HCT116 (cell line): ENCODE measurements around the gene CHTF18. TPM values are rescaled to one million over a fixed set of nuclear protein-coding genes. Genes with fewer than 3 reads are reported as not detected.

Experiments
- ATAC-seq: fragments of 200-7000 bp; cut with Tn5 transposase; 2 replicates; pipeline ENCODE4 v1.9.1; 2020; ENCODE audit warnings: mild to moderate bottlenecking, moderate library complexity
- BruUV-seq: library from RNA; stranded (reverse); fragments of 400-500 nt; replicated peaks from 2 replicates; lab custom pipeline; 2021; lab: Mats Ljungman, UMichigan
- CTCF ChIA-PET: fragments of 300-600 bp; sonication (Branson Sonifier 250); formaldehyde crosslinking; loops from one replicate; lab custom pipeline; 2021; ENCODE audit warnings: antibody characterized with exemption; lab: Charles Lee
- POLR2A ChIA-PET: fragments of 300-600, 350-600 bp; sonication (Branson Sonifier 250); formaldehyde crosslinking; loops from one replicate; lab custom pipeline; 2021; ENCODE audit warnings: antibody characterized with exemption; lab: Charles Lee
- RAD21 ChIA-PET, 2 experiments: fragments of 300-600 bp; sonication (Branson Sonifier 250); formaldehyde crosslinking; loops; one replicate each; lab custom pipeline; 2023; ENCODE audit warnings: low total read pairs in 2 of 2; ENCODE audit not compliant: uncharacterized antibody in 2 of 2, unreplicated experiment in 2 of 2, low non-redundant PET in 1 of 2; lab: Charles Lee
- DNase-seq: peaks from one replicate; pipeline ENCODE4 v3.0.0-alpha.2; 2010; ENCODE audit warnings: low read depth, low spot score
- H2AFZ ChIP-seq: fragments of 200-600 bp; shearing (Covaris generic), sonication (generic); 2 replicates; pipeline ENCODE4 v1.6.1; 2017; ENCODE audit warnings: low read depth, mixed run types, mixed read lengths, antibody characterized with exemption, low read length; ENCODE audit not compliant: poor library complexity, severe bottlenecking
- H3K27ac ChIP-seq: 2 replicates; pipeline ENCODE4 v1.5.1; 2012; ENCODE audit warnings: low read depth, low read length
- H3K27me3 ChIP-seq: fragments of 200-600 bp; sonication (generic); 2 replicates; pipeline ENCODE4 v1.6.1; 2016; ENCODE audit warnings: mixed run types, low read length, mixed read lengths; ENCODE audit not compliant: insufficient read depth
- H3K36me3 ChIP-seq, 2 experiments: fragments of 200-500 bp in 1 of 2; fragments of 200-600 bp in 1 of 2; sonication (Bioruptor generic) in 1 of 2; sonication (generic) in 1 of 2; 2 replicates each; pipeline versions ENCODE4 v1.5.1 to v1.6.1; 2014 to 2016; ENCODE audit warnings: low read length in 2 of 2, inconsistent platforms in 1 of 2, mixed read lengths in 1 of 2, mixed run types in 1 of 2; ENCODE audit not compliant: insufficient read depth in 2 of 2, control insufficient read depth in 1 of 2
- H3K4me1 ChIP-seq, 2 experiments: fragments of 200-600 bp in 1 of 2; sonication (generic) in 1 of 2; 2 replicates each; pipeline versions ENCODE4 v1.5.1 to v1.6.1; 2012 to 2017; ENCODE audit warnings: low read length in 2 of 2, inconsistent platforms in 1 of 2, mild to moderate bottlenecking in 1 of 2, mixed read lengths in 1 of 2, mixed run types in 1 of 2, moderate library complexity in 1 of 2; ENCODE audit not compliant: insufficient read depth in 2 of 2, control insufficient read depth in 1 of 2
- H3K4me2 ChIP-seq: fragments of 200-600 bp; sonication (generic); 2 replicates; pipeline ENCODE4 v1.6.1; 2017; ENCODE audit warnings: mixed run types, low read length, mixed read lengths
- H3K4me3 ChIP-seq, 2 experiments: fragments of 200-600 bp in 1 of 2; sonication (generic) in 1 of 2; replicated peaks in 1 of 2; 2 replicates each; pipeline ENCODE4 v1.5.1; 2011 to 2016; ENCODE audit warnings: low read length in 2 of 2, control low read depth in 1 of 2, low read depth in 1 of 2, mild to moderate bottlenecking in 1 of 2, mixed read lengths in 1 of 2, mixed run types in 1 of 2
- H3K79me2 ChIP-seq: fragments of 200-600 bp; sonication (generic); 2 replicates; pipeline ENCODE4 v1.6.1; 2017; ENCODE audit warnings: mild to moderate bottlenecking, mixed run types, low read length, moderate library complexity, mixed read lengths; ENCODE audit not compliant: insufficient read depth
- H3K9ac ChIP-seq: fragments of 200-600 bp; sonication (generic); 2 replicates; pipeline ENCODE4 v1.6.1; 2016; ENCODE audit warnings: low read length, mixed read lengths
- H3K9me2 ChIP-seq: fragments of 200-600 bp; sonication (generic), shearing (Covaris generic); 2 replicates; pipeline ENCODE4 v1.6.1; 2017; ENCODE audit warnings: mixed run types, mild to moderate bottlenecking, moderate library complexity; ENCODE audit not compliant: insufficient read depth
- H3K9me3 ChIP-seq, 2 experiments: fragments of 200-500 bp in 1 of 2; fragments of 200-600 bp in 1 of 2; sonication (Bioruptor generic) in 1 of 2; sonication (generic) in 1 of 2; 2 replicates each; pipeline ENCODE4 v1.6.1; 2014 to 2017; ENCODE audit warnings: low read length in 2 of 2, mixed read lengths in 2 of 2, inconsistent platforms in 1 of 2, low read depth in 1 of 2, mild to moderate bottlenecking in 1 of 2, mixed run types in 1 of 2, moderate library complexity in 1 of 2; ENCODE audit not compliant: control insufficient read depth in 1 of 2, insufficient read depth in 1 of 2
- H4K20me1 ChIP-seq: fragments of 200-600 bp; sonication (generic), shearing (Covaris generic); 2 replicates; pipeline ENCODE4 v1.6.1; 2017; ENCODE audit warnings: mixed run types, mild to moderate bottlenecking, moderate library complexity; ENCODE audit not compliant: insufficient read depth
- CBX3 ChIP-seq: IDR thresholded peaks from 2 replicates; pipeline ENCODE4 v1.6.1; 2012; ENCODE audit warnings: low read depth
- EGR1 ChIP-seq: IDR thresholded peaks from 2 replicates; pipeline ENCODE4 v1.6.1; 2012; ENCODE audit warnings: low read depth
- ELF1 ChIP-seq: IDR thresholded peaks from 2 replicates; pipeline ENCODE4 v1.6.1; 2012; ENCODE audit warnings: low read depth, borderline replicate concordance
- FOSL1 ChIP-seq: IDR thresholded peaks from 2 replicates; pipeline ENCODE4 v1.6.1; 2012; ENCODE audit warnings: low read depth
- POLR2A ChIP-seq: IDR thresholded peaks from 2 replicates; pipeline ENCODE4 v1.7.0; 2011; ENCODE audit warnings: borderline replicate concordance; ENCODE audit not compliant: insufficient read depth, insufficient read length; ENCODE audit errors: extremely low read depth
- RAD21 ChIP-seq: IDR thresholded peaks from 2 replicates; pipeline ENCODE4 v1.6.1; 2012; ENCODE audit warnings: low read depth, mild to moderate bottlenecking
- SIN3A ChIP-seq: IDR thresholded peaks from 2 replicates; pipeline ENCODE4 v1.6.1; 2012; ENCODE audit warnings: low read depth
- ZFX ChIP-seq: fragments of 450-650 bp; IDR thresholded peaks from 2 replicates; pipeline ENCODE4 v1.6.1; 2017
- intact Hi-C: fragments of 100-400 bp; cut with micrococcal nuclease; formaldehyde crosslinking; loops from 2 replicates; pipeline ENCODE4 v1.10.0; 2022
- total RNA-seq: library from RNA; stranded (reverse); gene quantifications from one replicate; pipeline ENCODE4 v1.2.1, GENCODE V29; 2021; ENCODE audit not compliant: unreplicated experiment
- TF ChIP-seq, protein P1 (sequence below), 3 experiments: fragments of 200-600 bp in 1 of 3; sonication (generic) in 1 of 3; IDR thresholded peaks in 2 of 3; conservative IDR thresholded peaks in 1 of 3; 2 replicates each; pipeline ENCODE4 v1.5.1; 2012 to 2017; ENCODE audit warnings: low read depth in 2 of 3, low read length in 2 of 3, antibody characterized with exemption in 1 of 3, borderline replicate concordance in 1 of 3, control low read depth in 1 of 3, mild to moderate bottlenecking in 1 of 3, mixed read lengths in 1 of 3, mixed run types in 1 of 3, moderate library complexity in 1 of 3; ENCODE audit not compliant: insufficient read depth in 1 of 3

Gene CHTF18
- total RNA-seq, 1 experiment from 2014 or later = 145 TPM

DNA sequence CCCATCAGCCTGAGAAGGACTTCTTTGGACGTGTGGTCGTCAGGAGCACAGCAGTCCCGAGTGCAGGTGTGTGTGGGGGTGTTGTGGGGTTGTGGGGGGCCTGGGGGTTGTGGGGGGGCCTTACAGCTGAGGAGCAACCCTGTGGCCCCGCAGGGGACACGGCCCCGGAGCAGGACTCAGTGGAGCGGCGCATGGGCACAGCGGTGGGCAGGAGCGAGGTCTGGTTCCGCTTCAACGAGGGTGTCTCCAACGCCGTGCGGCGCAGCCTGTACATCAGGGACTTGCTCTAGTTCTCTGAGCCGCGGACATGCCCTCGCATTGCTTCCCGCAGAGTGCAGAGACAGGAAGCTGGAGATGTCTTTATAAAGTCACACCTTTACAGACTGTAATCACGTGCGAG is 9.3 kb downstream of the CHTF18 start:
- ChIA-PET CTCF (no interaction called here), POLR2A (no interaction called here), RAD21 (no interaction called here)
- peaks cover 17 to 52% of the 10 kb centered on the region in 2 experiments for H3K4me1 ChIP-seq
- no TSS peak for BruUV-seq
- H3K9me2 ChIP-seq = no peaks in the 10 kb centered on the region
- ATAC-seq (no peak), DNase-seq (no peak)
- no peak overlapping the region for H3K9ac ChIP-seq
- no peak overlapping the region; the same call in 1 of the 2 replicates for H3K27ac ChIP-seq
- intact Hi-C loops = no loop called here
- H2AFZ ChIP-seq = no peak overlapping the region
- H3K36me3 ChIP-seq = no peaks in the 10 kb centered on the region
- H3K9me3 ChIP-seq = no peaks in the 10 kb centered on the region
- no peak overlapping the region for H3K4me2 ChIP-seq
- 0 out of 2 replicates have a peak, but pooled peaks cover 2% of the 10 kb centered on the region for H3K79me2 ChIP-seq
- no peaks in the 10 kb centered on the region for H4K20me1 ChIP-seq
- no peak for TF ChIP-seq ELF1
- no peak for TF ChIP-seq ZFX
- TF ChIP-seq, protein P1, sequence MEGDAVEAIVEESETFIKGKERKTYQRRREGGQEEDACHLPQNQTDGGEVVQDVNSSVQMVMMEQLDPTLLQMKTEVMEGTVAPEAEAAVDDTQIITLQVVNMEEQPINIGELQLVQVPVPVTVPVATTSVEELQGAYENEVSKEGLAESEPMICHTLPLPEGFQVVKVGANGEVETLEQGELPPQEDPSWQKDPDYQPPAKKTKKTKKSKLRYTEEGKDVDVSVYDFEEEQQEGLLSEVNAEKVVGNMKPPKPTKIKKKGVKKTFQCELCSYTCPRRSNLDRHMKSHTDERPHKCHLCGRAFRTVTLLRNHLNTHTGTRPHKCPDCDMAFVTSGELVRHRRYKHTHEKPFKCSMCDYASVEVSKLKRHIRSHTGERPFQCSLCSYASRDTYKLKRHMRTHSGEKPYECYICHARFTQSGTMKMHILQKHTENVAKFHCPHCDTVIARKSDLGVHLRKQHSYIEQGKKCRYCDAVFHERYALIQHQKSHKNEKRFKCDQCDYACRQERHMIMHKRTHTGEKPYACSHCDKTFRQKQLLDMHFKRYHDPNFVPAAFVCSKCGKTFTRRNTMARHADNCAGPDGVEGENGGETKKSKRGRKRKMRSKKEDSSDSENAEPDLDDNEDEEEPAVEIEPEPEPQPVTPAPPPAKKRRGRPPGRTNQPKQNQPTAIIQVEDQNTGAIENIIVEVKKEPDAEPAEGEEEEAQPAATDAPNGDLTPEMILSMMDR (IDR thresholded peaks at IDR 0.05 in 2 of 3, conservative IDR thresholded peaks at IDR 0.05 in 1 of 3; ENCODE audit: borderline replicate concordance in 1 of 3, insufficient read depth in 1 of 3, low read depth in 2 of 3, low read length in 2 of 3) = no peak
- TF ChIP-seq EGR1 = no peak
- H3K4me3 ChIP-seq = no peak overlapping the region
- H3K27me3 ChIP-seq = no peaks in the 10 kb centered on the region

GRCh38 chr16:798666-799065 is 10.2 kb downstream of the CHTF18 start:
- H3K4me2 ChIP-seq = no peak overlapping the region
- no peaks in the 10 kb centered on the region for H3K9me3 ChIP-seq
- RAD21 ChIA-PET = no interaction called here
- H3K9me2 ChIP-seq = no peaks in the 10 kb centered on the region
- no peaks in the 10 kb centered on the region for H3K79me2 ChIP-seq
- H3K27ac ChIP-seq = no peak overlapping the region
- H3K27me3 ChIP-seq = no peaks in the 10 kb centered on the region
- no peak overlapping the region for H2AFZ ChIP-seq
- H4K20me1 ChIP-seq = no peaks in the 10 kb centered on the region
- POLR2A ChIA-PET = no interaction called here
- H3K36me3 ChIP-seq = no peaks in the 10 kb centered on the region
- peaks cover 17 to 52% of the 10 kb centered on the region in 2 experiments for H3K4me1 ChIP-seq
- H3K4me3 ChIP-seq = no peak overlapping the region
- intact Hi-C loops = no loop called here
- no peak overlapping the region for H3K9ac ChIP-seq
- no TSS peak for BruUV-seq
- CTCF ChIA-PET = no interaction called here
- no peak for ATAC-seq
- no peak for TF ChIP-seq ELF1
- TF ChIP-seq POLR2A = no peak
- TF ChIP-seq SIN3A = no peak
- TF ChIP-seq RAD21 = no peak
- TF ChIP-seq CBX3 = no peak
- TF ChIP-seq FOSL1 = no peak
- DNase-seq = no peak
